ENCODE measurements around the gene LRP2.
A peak's percentile ranks its signal among the peaks of the same experiment; 100 is the strongest.
"Not testable (repeated sequence)": the region's sequence is repeated elsewhere in the genome, so short reads cannot be mapped to it uniquely, and the experiment has no call there.

LRP2 gene

GRCh38 chr2:169178804-169179390 lies 183.4 kb downstream of the LRP2 start:
- DNase-seq (ENCODE audit: extremely low read depth in 1 of 2, low read depth in 1 of 2): no peak

- DNase-seq (ENCODE audit: extremely low read depth in 1 of 2, low read depth in 1 of 2): no peak
Observed at GRCh38 chr2:169178364-169178763, 184.0 kb downstream of the LRP2 start.

GRCh38 chr2:169175112-169175511 lies 187.2 kb downstream of the LRP2 start:
- DNase-seq (ENCODE audit: extremely low read depth in 1 of 2, low read depth in 1 of 2): no peak

DNA sequence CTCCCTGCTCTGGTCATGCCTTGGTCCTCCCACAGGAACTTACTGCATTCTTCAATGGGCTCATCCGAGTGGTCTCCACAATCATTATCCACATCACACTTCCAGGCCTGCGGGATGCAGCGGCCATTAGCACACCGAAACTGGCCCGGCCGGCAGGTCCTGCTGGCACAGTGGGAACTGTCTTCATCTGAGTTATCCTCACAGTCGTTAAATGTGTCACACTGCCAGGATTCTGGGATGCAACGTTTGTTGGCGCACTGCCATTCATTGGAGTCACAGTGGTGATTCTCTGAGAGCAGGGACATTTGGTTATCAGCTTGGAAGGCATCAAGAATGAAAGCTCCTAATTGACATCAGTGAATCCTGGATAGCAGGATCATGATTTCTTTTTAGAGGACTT lies 188.5 kb downstream of the LRP2 start:
- no peak for DNase-seq (ENCODE audit: extremely low read depth in 1 of 2, low read depth in 1 of 2)

DNA sequence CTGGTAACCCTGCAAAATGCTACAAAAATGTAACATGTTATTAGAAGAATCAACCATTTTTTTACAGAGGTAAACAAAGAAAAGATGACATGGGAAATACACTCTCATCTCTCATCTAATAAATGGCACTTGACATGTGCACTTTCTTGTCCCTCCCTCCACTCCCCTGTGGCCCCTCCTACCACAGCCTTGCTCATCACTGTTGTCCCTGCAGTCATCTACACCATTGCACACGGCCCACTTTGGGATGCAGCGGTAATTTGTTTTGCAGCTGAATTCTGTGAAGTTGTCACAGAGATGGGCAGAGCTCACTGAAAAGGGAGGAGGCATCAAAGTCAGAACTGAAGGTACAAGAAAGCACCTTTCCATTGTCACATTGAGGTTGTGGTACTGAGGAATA lies 189.4 kb downstream of the LRP2 start:
- DNase-seq (ENCODE audit: extremely low read depth in 1 of 2, low read depth in 1 of 2): no peak

DNA sequence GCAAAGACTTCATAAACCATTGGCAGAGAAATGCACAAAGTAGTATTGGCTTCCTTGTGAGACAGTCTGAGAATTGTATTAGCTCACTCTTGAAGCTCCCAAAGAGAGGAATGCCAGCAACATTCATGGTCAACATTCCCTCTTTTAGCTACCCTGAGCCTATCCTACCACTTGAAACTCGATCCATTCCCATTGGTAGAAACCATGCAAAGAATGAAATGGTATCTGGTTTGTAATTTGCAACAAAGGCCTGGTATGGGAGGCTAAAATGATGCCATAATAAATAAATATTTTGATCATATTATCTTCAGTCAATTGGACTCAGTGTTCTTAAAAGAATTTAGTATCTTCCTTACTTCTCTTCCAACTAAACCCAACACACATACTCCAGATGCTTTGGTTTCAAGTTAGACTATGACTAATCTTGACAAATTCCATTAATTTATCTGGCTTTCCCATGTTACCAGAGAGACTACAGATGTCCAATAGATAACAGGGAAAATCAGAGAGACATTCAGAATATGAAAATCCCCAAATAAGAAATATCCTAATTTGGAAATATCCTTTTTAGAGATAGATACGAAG lies 190.1 kb downstream of the LRP2 start:
- no peak for DNase-seq (ENCODE audit: extremely low read depth in 1 of 2, low read depth in 1 of 2)

DNA sequence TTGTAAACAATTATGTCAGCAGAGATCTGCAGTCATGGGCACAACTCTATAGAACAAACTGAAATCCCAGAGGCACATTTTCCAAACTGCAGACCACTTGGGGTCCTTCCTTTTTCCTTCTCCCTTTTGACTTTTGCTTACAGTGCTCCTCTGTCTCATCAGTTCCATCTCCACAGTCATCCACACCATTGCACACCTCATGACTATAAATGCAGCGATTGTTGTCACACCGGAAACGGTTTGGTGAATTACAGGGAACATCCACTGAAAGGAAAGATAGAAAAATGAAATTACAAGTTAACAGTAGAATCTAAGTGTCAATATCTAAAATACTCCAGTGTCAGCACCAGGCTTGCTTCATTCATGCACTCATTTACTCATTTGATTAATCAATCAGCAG lies 196.5 kb downstream of the LRP2 start:
- DNase-seq (ENCODE audit: extremely low read depth in 1 of 2, low read depth in 1 of 2): no peak

DNA sequence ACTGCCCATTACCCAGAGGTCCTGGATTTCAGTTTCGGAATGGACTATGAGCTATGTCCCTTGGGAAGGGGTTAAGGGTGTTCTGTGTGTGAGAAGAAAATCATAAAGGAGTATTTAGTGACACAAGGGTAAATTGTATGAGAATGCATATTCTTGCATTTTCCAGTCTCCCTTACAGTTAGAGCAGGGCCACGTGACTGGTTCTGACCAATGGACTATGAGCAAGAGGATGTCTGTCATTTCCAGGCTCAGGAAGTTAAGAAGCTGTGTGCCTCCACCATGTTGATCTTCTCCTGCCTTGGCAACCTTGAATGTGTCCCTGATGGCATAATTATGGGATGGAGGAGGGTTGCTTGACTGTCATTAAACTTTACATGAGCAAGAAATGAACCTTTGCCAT lies 198.0 kb downstream of the LRP2 start:
- no peak for DNase-seq (ENCODE audit: extremely low read depth in 1 of 2, low read depth in 1 of 2)

DNA sequence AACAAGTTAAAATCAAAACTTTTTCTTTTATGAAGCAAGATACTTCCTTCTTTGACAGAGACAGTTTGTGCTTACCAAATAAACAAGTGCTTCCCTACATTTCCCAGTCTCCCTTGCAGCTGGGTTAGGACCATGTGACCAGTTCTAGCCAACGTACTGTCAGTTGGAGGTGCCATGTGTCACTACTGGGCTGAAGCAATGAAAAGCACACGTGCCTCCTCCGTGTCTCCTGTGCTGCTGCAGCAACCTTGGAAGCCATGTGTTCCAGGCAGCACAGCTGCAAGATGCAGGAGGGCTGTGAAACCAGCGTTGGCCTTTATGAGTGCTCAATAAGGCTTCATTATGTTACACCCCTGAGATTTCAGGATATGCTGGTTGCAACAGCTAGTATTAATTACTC lies 199.7 kb downstream of the LRP2 start:
- no peak for DNase-seq (ENCODE audit: extremely low read depth in 1 of 2, low read depth in 1 of 2)

GRCh38 chr2:169160926-169161481 lies 201.3 kb downstream of the LRP2 start:
- no peak for DNase-seq (ENCODE audit: extremely low read depth in 1 of 2, low read depth in 1 of 2)

- no peak for DNase-seq (ENCODE audit: extremely low read depth in 1 of 2, low read depth in 1 of 2)
Observed at GRCh38 chr2:169159686-169160085, 202.6 kb downstream of the LRP2 start.

- DNase-seq (ENCODE audit: extremely low read depth in 1 of 2, low read depth in 1 of 2): no peak
Observed at GRCh38 chr2:169158874-169159273, 203.5 kb downstream of the LRP2 start.

DNA sequence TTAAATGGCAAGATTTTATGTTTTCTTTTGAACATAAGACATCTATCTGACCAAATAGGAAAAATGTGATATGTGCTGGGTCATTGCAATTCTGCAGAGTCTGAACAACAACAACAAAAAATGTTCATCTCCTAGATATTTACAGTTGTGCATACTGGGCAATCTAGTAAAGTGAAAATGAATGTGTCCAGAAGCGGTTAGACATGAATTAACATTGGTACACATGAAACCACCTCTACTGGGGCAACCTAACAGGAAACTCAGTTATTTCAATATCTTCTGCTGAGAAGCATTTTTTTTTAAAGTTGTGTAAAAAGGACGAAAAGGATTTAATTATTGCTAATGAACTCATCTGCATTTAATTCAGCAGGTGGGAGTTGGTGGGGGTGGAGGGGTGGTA lies 216.1 kb downstream of the LRP2 start:
- no peak for DNase-seq (ENCODE audit: extremely low read depth in 1 of 2, low read depth in 1 of 2)

DNA sequence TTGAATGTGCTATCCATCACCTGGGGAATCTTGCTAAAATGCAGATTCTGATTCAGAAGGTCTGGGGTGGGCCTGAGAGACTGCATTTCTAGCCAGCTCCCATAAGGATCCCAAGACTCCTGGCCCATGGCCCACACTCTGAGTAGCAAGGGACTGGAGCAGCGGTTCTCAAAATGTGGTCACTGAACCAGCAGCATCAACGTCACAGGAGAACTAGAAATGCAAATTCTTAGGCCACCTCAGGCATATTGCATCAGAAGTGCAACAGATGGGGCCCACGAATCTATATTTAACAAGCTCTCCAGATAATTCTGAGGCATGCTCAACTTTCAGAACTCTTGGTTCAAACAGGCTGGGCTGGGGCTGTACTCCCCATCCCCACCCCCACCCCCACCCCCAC lies 218.3 kb downstream of the LRP2 start:
- DNase-seq (ENCODE audit: extremely low read depth in 1 of 2, low read depth in 1 of 2): no peak

DNA sequence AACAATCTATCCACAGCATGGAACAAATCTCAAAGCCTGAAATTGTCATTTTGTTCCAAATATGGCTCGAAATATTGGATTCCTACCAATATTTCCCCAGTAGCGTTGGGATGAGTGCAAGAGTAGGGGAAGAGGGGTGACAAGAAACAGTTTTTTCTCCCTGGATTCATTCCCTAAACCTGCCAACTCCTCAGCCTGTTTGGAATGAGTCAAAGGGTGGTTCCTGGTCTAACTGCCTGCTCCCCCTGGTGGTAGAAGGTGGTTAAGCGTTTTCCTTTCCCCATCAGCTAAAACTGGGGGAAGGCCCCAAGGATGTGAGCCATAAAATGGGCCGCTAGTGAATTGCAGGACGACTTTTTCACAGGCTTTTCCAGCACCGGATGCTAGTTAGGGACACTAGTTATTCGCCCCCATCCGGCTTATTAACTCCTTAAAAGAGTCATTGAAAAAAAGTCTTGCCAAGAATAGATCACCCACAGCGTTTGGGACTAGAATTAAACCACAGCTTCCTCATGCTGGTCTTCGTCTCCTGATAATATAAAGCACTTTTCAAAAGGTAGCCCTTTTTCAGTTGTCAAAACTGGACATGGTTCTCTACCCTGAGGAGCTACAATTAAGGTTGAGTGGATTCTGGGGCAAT lies 220.5 kb downstream of the LRP2 start:
- peak; percentile 19 to 38 for DNase-seq (ENCODE audit: extremely low read depth in 1 of 2, low read depth in 1 of 2)

- DNase-seq (ENCODE audit: extremely low read depth in 1 of 2, low read depth in 1 of 2): no peak
Observed at GRCh38 chr2:169139993-169140767, 222.2 kb downstream of the LRP2 start.

DNA sequence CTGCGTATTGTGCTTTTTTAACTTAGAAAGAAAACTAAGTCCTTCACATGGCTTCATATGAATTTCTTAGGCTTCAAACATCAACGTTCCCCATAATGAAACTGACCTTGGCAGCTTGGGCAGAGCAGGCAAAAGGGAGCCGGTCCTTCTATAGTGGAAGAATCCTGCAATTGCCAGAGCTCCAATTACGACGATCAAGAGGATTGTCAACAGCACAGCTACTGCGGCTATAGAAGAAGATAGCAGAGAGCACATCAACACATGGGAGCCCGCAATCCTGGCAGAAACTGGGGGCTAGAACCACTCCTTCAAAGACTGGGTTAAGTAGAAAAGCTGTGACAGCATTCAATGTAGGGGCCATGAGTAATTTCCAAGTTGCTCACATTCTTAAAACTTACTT lies 223.2 kb downstream of the LRP2 start:
- DNase-seq (ENCODE audit: extremely low read depth in 1 of 2, low read depth in 1 of 2): no peak

DNA sequence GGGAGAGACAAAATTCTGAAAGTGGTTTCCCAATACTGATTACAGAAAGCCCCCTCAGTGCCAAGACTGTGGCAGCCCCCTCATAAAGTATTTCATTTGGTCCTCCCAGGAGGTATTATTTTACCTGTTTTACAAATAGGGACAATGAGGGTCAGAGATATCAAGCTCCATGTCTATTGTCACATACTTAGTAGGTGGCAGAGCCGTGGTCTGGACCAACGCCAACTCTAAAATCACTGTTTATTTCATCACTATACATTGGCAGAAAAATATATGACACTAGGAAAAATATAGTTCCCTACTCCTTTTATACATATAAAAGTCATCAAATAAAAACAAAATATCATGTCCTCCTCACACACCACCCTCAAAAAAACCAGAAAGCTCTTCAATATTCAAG lies 224.4 kb downstream of the LRP2 start:
- DNase-seq (ENCODE audit: extremely low read depth in 1 of 2, low read depth in 1 of 2): no peak

DNA sequence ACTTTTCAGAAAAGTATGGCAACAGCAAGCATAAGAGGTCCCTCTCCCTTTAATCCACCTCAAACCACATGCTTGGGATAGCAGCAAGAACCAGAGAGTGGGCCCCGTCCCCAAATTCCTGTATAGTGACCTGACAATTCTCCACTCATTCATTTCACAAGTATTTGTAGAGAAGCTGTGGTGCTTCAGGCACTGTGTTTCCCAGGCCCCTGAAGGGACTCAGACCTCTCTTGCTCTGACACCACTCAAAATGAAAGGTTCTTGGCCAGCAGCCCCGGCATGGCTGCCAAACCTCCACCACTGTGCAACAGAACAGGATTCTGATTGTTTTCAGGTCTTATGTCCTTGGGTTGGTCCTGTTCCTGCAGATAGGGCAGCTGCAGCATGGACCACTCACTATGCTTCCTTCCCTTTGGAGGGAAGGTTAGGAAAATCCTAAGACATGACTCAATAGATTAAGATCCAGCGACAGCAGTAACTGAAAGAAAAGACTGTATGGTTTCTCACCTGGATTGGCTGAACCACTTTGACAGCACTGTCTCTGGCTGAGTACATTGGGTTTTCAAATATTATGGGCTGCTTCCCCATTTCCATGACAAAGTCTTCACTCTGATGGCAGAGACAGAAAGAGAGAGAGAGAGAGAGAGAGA lies 225.3 kb downstream of the LRP2 start:
- DNase-seq (ENCODE audit: extremely low read depth in 1 of 2, low read depth in 1 of 2): no peak

GRCh38 chr2:169136428-169136827 lies 225.9 kb downstream of the LRP2 start:
- not testable (repeated sequence) for DNase-seq (ENCODE audit: extremely low read depth in 1 of 2, low read depth in 1 of 2)

- DNase-seq (ENCODE audit: extremely low read depth in 1 of 2, low read depth in 1 of 2): not testable (repeated sequence)
Observed at GRCh38 chr2:169134272-169134671, 228.1 kb downstream of the LRP2 start.

Data from activated CD8-positive, alpha-beta memory T cell treated with anti-CD3 and anti-CD28 coated beads for 1 hour (primary cell).